CD4-positive, alpha-beta T cell (primary cell): ENCODE measurements around the gene STEAP2. TPM values are rescaled to one million over a fixed set of nuclear protein-coding genes. Genes with fewer than 3 reads are reported as not detected.
A peak's percentile ranks its signal among the peaks of the same experiment; 100 is the strongest.

Experiments used
- ATAC-seq: fragments of 200-7000 bp; cut with Tn5 transposase; one replicate; pipeline ENCODE4 v1.10.0; 2022; ENCODE audit warnings: mild to moderate bottlenecking; ENCODE audit not compliant: poor library complexity
- CTCF ChIA-PET: fragments of 350-600 bp; sonication (Branson Sonifier 250); formaldehyde crosslinking; loops from one replicate; lab custom pipeline; 2021; ENCODE audit warnings: antibody characterized with exemption, inconsistent platforms; lab: Charles Lee
- POLR2A ChIA-PET: fragments of 350-600 bp; sonication (Branson Sonifier 250); formaldehyde crosslinking; loops from one replicate; lab custom pipeline; 2021; ENCODE audit warnings: antibody characterized with exemption, inconsistent platforms; lab: Charles Lee
- DNase-seq, 14 experiments: peaks; one replicate each; pipeline ENCODE4 v3.0.0-alpha.2; 2013 to 2020; ENCODE audit warnings: mixed read lengths in 2 of 14
- H3K27ac ChIP-seq, 2 donors: one replicate each; pipeline versions ENCODE4 v1.5.1 to v1.7.0; 2013; ENCODE audit warnings: low read length in 2 of 2, low read depth in 1 of 2, mild to moderate bottlenecking in 1 of 2
- H3K27me3 ChIP-seq, 2 experiments: 1 replicate in 1 of 2; 2 replicates in 1 of 2; pipeline versions ENCODE4 v1.6.1 to v1.7.0; 2013; ENCODE audit warnings: low read length in 2 of 2, control low read depth in 1 of 2, mild to moderate bottlenecking in 1 of 2, moderate library complexity in 1 of 2; ENCODE audit not compliant: insufficient read depth in 2 of 2, control insufficient read depth in 1 of 2
- H3K36me3 ChIP-seq: one replicate; pipeline ENCODE4 v1.6.1; 2013; ENCODE audit warnings: low read length, control low read depth; ENCODE audit not compliant: insufficient read depth
- H3K4me1 ChIP-seq: one replicate; pipeline ENCODE4 v1.6.1; 2013; ENCODE audit warnings: low read length, control low read depth; ENCODE audit not compliant: insufficient read depth
- H3K4me3 ChIP-seq: one replicate; pipeline ENCODE4 v1.5.1; 2013; ENCODE audit warnings: mild to moderate bottlenecking, low read length, moderate library complexity
- H3K9me3 ChIP-seq, 2 experiments: 1 replicate in 1 of 2; 2 replicates in 1 of 2; pipeline versions ENCODE4 v1.6.1 to v1.7.0; 2013; ENCODE audit warnings: low read length in 2 of 2, mild to moderate bottlenecking in 2 of 2, control low read depth in 1 of 2, moderate library complexity in 1 of 2; ENCODE audit not compliant: control insufficient read depth in 1 of 2, insufficient read depth in 1 of 2
- H3K27ac Mint-ChIP-seq: one replicate; pipeline ENCODE4 v1.8.0; 2020; ENCODE audit warnings: mixed read lengths
- H3K27me3 Mint-ChIP-seq: one replicate; pipeline ENCODE4 v1.8.0; 2021; ENCODE audit warnings: mixed read lengths
- H3K36me3 Mint-ChIP-seq: one replicate; pipeline ENCODE4 v1.8.0; 2021; ENCODE audit warnings: low read depth, mixed read lengths
- H3K4me1 Mint-ChIP-seq: one replicate; pipeline ENCODE4 v1.8.0; 2021; ENCODE audit warnings: low read depth, mixed read lengths
- H3K4me3 Mint-ChIP-seq: one replicate; pipeline ENCODE4 v1.8.0; 2020; ENCODE audit warnings: mild to moderate bottlenecking, mixed read lengths
- H3K9me3 Mint-ChIP-seq: one replicate; pipeline ENCODE4 v1.8.0; 2020; ENCODE audit warnings: mixed read lengths
- CTCF ChIP-seq: fragments of 200-600 bp; IDR thresholded peaks from one replicate; pipeline ENCODE4 v1.8.0; 2022; ENCODE audit warnings: antibody characterized with exemption, mild to moderate bottlenecking
- intact Hi-C, 2 experiments: fragments of 100-400 bp; cut with DNase I in 1 of 2; cut with micrococcal nuclease in 1 of 2; formaldehyde crosslinking; loops; one replicate each; pipeline versions ENCODE4 v1.15.1 to v1.9.0; 2023 to 2025; cut with DNase I, micrococcal nuclease
- polyA plus RNA-seq, 2 donors: library from polyadenylated mRNA; unstranded; fragments of 120-200 nt; gene quantifications; one replicate each; pipeline ENCODE4 v1.2.1, GENCODE V29; 2013
- total RNA-seq, 174 experiments: library from RNA in 2 of 174; stranded (reverse) in 2 of 174; gene quantifications; one replicate each; pipeline ENCODE4 v1.2.3 and lab custom pipeline; 2021 to 2026

The STEAP2 gene
- total RNA-seq (not detected), total RNA-seq (lab: John Stamatoyannopoulos, UW) (0 to 0.23 (median 0) reads per million in 172 experiments)
- polyA plus RNA-seq (2013, experiment 1 of 2) = not detected
- polyA plus RNA-seq (2013, experiment 2 of 2) = 0.04 TPM

- no peaks in the 10 kb centered on the region for H3K36me3 Mint-ChIP-seq
- peaks cover 19% of the 10 kb centered on the region for H3K27me3 Mint-ChIP-seq
- H3K4me1 ChIP-seq = peaks cover 3% of the 10 kb centered on the region
- H3K9me3 Mint-ChIP-seq = no peaks in the 10 kb centered on the region
- no peak for TF ChIP-seq CTCF
- H3K4me3 ChIP-seq = no peak within 1 kb of the TSS
- no peak within 1 kb of the TSS for H3K27ac Mint-ChIP-seq
- peaks cover 31 to 42% of the 10 kb centered on the region in 2 experiments for H3K27me3 ChIP-seq
- H3K4me1 Mint-ChIP-seq = peaks cover 5% of the 10 kb centered on the region
- peak; percentile 41 for ATAC-seq
- H3K9me3 ChIP-seq = no peaks in the 10 kb centered on the region
- DNase-seq = peak in 3 of 14 experiments; percentile 20 to 32 (median 25)
- no peak within 1 kb of the TSS for H3K4me3 Mint-ChIP-seq
- CTCF ChIA-PET = no interaction called here
- H3K27ac ChIP-seq = no peak within 1 kb of the TSS
- no peaks in the 10 kb centered on the region for H3K36me3 ChIP-seq
- intact Hi-C loops = no loop called here
- POLR2A ChIA-PET = no interaction called here
These were observed at the start of gene STEAP2 for GRCh38 chr7:90211391-90212148. TSS of gene STEAP2 (plus strand) at chr7:90211740. CDS start at chr7:90225083, 13,343 bp downstream.

GRCh38 chr7:90163534-90163933 is 48.0 kb upstream of the STEAP2 start:
- H3K36me3 Mint-ChIP-seq = no peaks in the 10 kb centered on the region
- ChIA-PET CTCF (interaction anchor here (1.3 kb wide), 1 partner anchor 264 kb away, joined by 4 read pairs; no protein-coding TSS in a partner anchor), POLR2A (no interaction called here)
- no peaks in the 10 kb centered on the region for H3K9me3 ChIP-seq
- H3K27me3 Mint-ChIP-seq = peaks cover 36% of the 10 kb centered on the region
- no peak for TF ChIP-seq CTCF
- ATAC-seq (no peak), DNase-seq (no peak)
- H3K9me3 Mint-ChIP-seq = no peaks in the 10 kb centered on the region
- H3K36me3 ChIP-seq = no peaks in the 10 kb centered on the region
- H3K4me3 Mint-ChIP-seq = no peak overlapping the region
- H3K27ac ChIP-seq = no peak overlapping the region
- H3K27ac Mint-ChIP-seq = no peak overlapping the region
- intact Hi-C loops = no loop called here
- H3K4me1 Mint-ChIP-seq = no peaks in the 10 kb centered on the region
- peaks cover 5 to 6% of the 10 kb centered on the region in 2 experiments for H3K27me3 ChIP-seq
- H3K4me1 ChIP-seq = no peaks in the 10 kb centered on the region
- no peak overlapping the region for H3K4me3 ChIP-seq

- no peak overlapping the region for H3K4me3 ChIP-seq
- peaks cover 35% of the 10 kb centered on the region for H3K27me3 Mint-ChIP-seq
- H3K9me3 Mint-ChIP-seq = no peaks in the 10 kb centered on the region
- H3K36me3 Mint-ChIP-seq = no peaks in the 10 kb centered on the region
- no peak overlapping the region for H3K27ac ChIP-seq
- no peaks in the 10 kb centered on the region for H3K36me3 ChIP-seq
- no peaks in the 10 kb centered on the region for H3K4me1 Mint-ChIP-seq
- POLR2A ChIA-PET = no interaction called here
- H3K4me3 Mint-ChIP-seq = no peak overlapping the region
- no peak overlapping the region for H3K27ac Mint-ChIP-seq
- CTCF ChIA-PET = no interaction called here
- DNase-seq (no peak), ATAC-seq (no peak)
- H3K9me3 ChIP-seq = peaks cover 0 to 4% of the 10 kb centered on the region in 2 experiments
- H3K4me1 ChIP-seq = no peaks in the 10 kb centered on the region
- H3K27me3 ChIP-seq = peaks cover 5% of the 10 kb centered on the region in 2 experiments
- TF ChIP-seq CTCF = no peak
- intact Hi-C loops = no loop called here
These were observed 45.8 kb upstream of the STEAP2 start for GRCh38 chr7:90165724-90166123.
